Measurements from ENCODE around the gene RTKN. TPM values are rescaled to one million over a fixed set of nuclear protein-coding genes. Genes with fewer than 3 reads are reported as not detected.

Gene RTKN
- total RNA-seq, 1 experiment from 2014 or later = 94.0 TPM

DNA sequence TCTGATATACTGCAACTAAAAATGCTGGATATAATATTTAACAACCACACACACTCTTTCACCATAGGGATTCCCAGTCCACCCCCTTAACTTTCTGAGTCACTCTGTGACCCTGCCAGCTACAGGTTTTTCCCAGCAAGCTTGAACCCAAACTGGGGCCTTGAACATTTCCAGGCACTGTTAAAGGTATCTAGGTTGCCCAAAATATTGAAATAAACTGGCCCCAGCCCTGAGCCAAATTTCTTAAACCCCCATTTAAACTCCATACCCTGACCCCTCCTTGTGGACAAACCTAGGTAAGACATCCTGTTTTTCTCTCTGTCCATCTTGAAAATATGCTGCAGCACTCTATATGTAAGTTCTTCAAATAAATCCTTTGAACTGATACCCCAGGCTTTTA, 42.0 kb downstream of the RTKN start:
- H3K9me2 ChIP-seq (ENCODE audit: insufficient read depth) = no peaks in the 10 kb centered on the region
- peak; percentile 51 for DNase-seq (ENCODE audit: low read depth, low spot score)
- ChIA-PET POLR2A (no interaction called here), CTCF (interaction anchor here (1.3 to 1.4 kb wide), 2 partner anchors 9 to 576 kb away, joined by 4 to 7 read pairs; no protein-coding TSS in a partner anchor), RAD21 (ENCODE audit: low non-redundant PET in 1 of 2, low total read pairs in 2 of 2, uncharacterized antibody in 2 of 2, unreplicated experiment in 2 of 2) (no interaction called here)
- no peak overlapping the region for H3K27ac ChIP-seq (ENCODE audit: low read depth, low read length)
- H3K4me1 ChIP-seq (ENCODE audit: control insufficient read depth in 1 of 2, insufficient read depth in 2 of 2, low read length in 2 of 2) = peaks cover 0 to 5% of the 10 kb centered on the region in 2 experiments; a peak in 1 of 4 replicates
- no peaks in the 10 kb centered on the region for H3K79me2 ChIP-seq (ENCODE audit: insufficient read depth, low read length)
- peak; percentile 92 for ATAC-seq
- no peak overlapping the region for H3K9ac ChIP-seq (ENCODE audit: low read length)
- H4K20me1 ChIP-seq (ENCODE audit: insufficient read depth) = no peaks in the 10 kb centered on the region
- intact Hi-C loops (cut with micrococcal nuclease) = loop anchor here (5.0 kb wide), 1 partner anchor 147 kb away; no protein-coding TSS in a partner anchor
- no peaks in the 10 kb centered on the region for H3K9me3 ChIP-seq (ENCODE audit: control insufficient read depth in 1 of 2, insufficient read depth in 1 of 2, low read depth in 1 of 2, low read length in 2 of 2)
- H3K4me2 ChIP-seq (ENCODE audit: low read length) = 0 out of 2 replicates have a peak overlapping the region, but pooled peaks have one; percentile 11
- no TSS peak for BruUV-seq (replicated peaks)
- no peak for TF ChIP-seq ZNF274 (IDR thresholded peaks at IDR 0.05; ENCODE audit: low read depth, low read length)
- TF ChIP-seq, protein P1, sequence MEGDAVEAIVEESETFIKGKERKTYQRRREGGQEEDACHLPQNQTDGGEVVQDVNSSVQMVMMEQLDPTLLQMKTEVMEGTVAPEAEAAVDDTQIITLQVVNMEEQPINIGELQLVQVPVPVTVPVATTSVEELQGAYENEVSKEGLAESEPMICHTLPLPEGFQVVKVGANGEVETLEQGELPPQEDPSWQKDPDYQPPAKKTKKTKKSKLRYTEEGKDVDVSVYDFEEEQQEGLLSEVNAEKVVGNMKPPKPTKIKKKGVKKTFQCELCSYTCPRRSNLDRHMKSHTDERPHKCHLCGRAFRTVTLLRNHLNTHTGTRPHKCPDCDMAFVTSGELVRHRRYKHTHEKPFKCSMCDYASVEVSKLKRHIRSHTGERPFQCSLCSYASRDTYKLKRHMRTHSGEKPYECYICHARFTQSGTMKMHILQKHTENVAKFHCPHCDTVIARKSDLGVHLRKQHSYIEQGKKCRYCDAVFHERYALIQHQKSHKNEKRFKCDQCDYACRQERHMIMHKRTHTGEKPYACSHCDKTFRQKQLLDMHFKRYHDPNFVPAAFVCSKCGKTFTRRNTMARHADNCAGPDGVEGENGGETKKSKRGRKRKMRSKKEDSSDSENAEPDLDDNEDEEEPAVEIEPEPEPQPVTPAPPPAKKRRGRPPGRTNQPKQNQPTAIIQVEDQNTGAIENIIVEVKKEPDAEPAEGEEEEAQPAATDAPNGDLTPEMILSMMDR (IDR thresholded peaks at IDR 0.05 in 2 of 3, conservative IDR thresholded peaks at IDR 0.05 in 1 of 3; ENCODE audit: borderline replicate concordance in 1 of 3, insufficient read depth in 1 of 3, low read depth in 2 of 3, low read length in 2 of 3) = peak; percentile 63 to 72 (median 72)
- TF ChIP-seq RAD21 (IDR thresholded peaks at IDR 0.05; ENCODE audit: low read depth) = peak; percentile 69
- H3K27me3 ChIP-seq (ENCODE audit: insufficient read depth, low read length) = no peaks in the 10 kb centered on the region
- H2AFZ ChIP-seq (ENCODE audit: low read depth, low read length, poor library complexity, severe bottlenecking) = peak overlapping the region; percentile 96
- H3K4me3 ChIP-seq (replicated peaks in 1 of 2; ENCODE audit: low read depth in 1 of 2, low read length in 2 of 2) = no peak overlapping the region
- no peaks in the 10 kb centered on the region for H3K36me3 ChIP-seq (ENCODE audit: control insufficient read depth in 1 of 2, insufficient read depth in 2 of 2, low read length in 2 of 2)

DNA sequence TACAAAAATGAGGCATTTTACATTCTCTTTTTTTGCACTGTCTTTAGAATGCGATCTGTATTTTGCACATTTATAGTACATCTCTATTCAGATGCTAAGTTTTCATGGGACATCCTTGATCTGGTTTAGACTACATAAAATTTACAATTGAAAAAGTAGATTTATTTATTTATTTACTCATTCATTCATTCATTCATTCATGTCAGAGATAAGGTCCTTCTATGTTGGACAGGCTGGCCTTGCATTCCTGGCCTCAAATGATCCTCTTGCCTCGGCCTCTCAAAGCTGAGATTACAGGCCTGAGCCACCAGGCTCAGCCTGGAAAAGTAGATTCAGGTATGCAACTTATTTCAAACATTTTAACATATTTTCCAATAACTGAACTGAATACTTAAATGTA, 45.6 kb downstream of the RTKN start:
- ATAC-seq (no peak), DNase-seq (ENCODE audit: low read depth, low spot score) (no peak)
- CTCF ChIA-PET = no interaction called here
- Histone ChIP-seq H3K27ac (ENCODE audit: low read depth, low read length) (no peak overlapping the region), H3K9me2 (ENCODE audit: insufficient read depth) (no peaks in the 10 kb centered on the region), H3K4me3 (replicated peaks in 1 of 2; ENCODE audit: low read depth in 1 of 2, low read length in 2 of 2) (no peak overlapping the region), H3K36me3 (ENCODE audit: control insufficient read depth in 1 of 2, insufficient read depth in 2 of 2, low read length in 2 of 2) (no peaks in the 10 kb centered on the region), H3K9ac (ENCODE audit: low read length) (no peak overlapping the region), H3K4me1 (ENCODE audit: control insufficient read depth in 1 of 2, insufficient read depth in 2 of 2, low read length in 2 of 2) (peaks cover 0 to 13% of the 10 kb centered on the region in 2 experiments; a peak in 2 of 4 replicates), H3K4me2 (ENCODE audit: low read length) (no peak overlapping the region), H3K9me3 (ENCODE audit: control insufficient read depth in 1 of 2, insufficient read depth in 1 of 2, low read depth in 1 of 2, low read length in 2 of 2) (no peaks in the 10 kb centered on the region), H4K20me1 (ENCODE audit: insufficient read depth) (no peaks in the 10 kb centered on the region), H3K79me2 (ENCODE audit: insufficient read depth, low read length) (peaks cover 3% of the 10 kb centered on the region), H3K27me3 (ENCODE audit: insufficient read depth, low read length) (no peaks in the 10 kb centered on the region), H2AFZ (ENCODE audit: low read depth, low read length, poor library complexity, severe bottlenecking) (no peak overlapping the region)
- no TSS peak for BruUV-seq (replicated peaks)
- intact Hi-C loops (cut with micrococcal nuclease) = no loop called here
- RAD21 ChIA-PET (ENCODE audit: low non-redundant PET in 1 of 2, low total read pairs in 2 of 2, uncharacterized antibody in 2 of 2, unreplicated experiment in 2 of 2) = no interaction called here
- POLR2A ChIA-PET = no interaction called here
- no peak for TF ChIP-seq EZH2 (IDR thresholded peaks at IDR 0.05)
- TF ChIP-seq SIN3A (IDR thresholded peaks at IDR 0.05; ENCODE audit: low read depth) = no peak
- no peak for TF ChIP-seq JUND (IDR thresholded peaks at IDR 0.05)
- no peak for TF ChIP-seq POLR2A (IDR thresholded peaks at IDR 0.05; ENCODE audit: borderline replicate concordance, extremely low read depth, insufficient read depth, insufficient read length)
- no peak for TF ChIP-seq CBX3 (IDR thresholded peaks at IDR 0.05; ENCODE audit: low read depth)
- no peak for TF ChIP-seq ELF1 (IDR thresholded peaks at IDR 0.05; ENCODE audit: borderline replicate concordance, low read depth)
- TF ChIP-seq, protein P2, sequence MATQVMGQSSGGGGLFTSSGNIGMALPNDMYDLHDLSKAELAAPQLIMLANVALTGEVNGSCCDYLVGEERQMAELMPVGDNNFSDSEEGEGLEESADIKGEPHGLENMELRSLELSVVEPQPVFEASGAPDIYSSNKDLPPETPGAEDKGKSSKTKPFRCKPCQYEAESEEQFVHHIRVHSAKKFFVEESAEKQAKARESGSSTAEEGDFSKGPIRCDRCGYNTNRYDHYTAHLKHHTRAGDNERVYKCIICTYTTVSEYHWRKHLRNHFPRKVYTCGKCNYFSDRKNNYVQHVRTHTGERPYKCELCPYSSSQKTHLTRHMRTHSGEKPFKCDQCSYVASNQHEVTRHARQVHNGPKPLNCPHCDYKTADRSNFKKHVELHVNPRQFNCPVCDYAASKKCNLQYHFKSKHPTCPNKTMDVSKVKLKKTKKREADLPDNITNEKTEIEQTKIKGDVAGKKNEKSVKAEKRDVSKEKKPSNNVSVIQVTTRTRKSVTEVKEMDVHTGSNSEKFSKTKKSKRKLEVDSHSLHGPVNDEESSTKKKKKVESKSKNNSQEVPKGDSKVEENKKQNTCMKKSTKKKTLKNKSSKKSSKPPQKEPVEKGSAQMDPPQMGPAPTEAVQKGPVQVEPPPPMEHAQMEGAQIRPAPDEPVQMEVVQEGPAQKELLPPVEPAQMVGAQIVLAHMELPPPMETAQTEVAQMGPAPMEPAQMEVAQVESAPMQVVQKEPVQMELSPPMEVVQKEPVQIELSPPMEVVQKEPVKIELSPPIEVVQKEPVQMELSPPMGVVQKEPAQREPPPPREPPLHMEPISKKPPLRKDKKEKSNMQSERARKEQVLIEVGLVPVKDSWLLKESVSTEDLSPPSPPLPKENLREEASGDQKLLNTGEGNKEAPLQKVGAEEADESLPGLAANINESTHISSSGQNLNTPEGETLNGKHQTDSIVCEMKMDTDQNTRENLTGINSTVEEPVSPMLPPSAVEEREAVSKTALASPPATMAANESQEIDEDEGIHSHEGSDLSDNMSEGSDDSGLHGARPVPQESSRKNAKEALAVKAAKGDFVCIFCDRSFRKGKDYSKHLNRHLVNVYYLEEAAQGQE (IDR thresholded peaks at IDR 0.05; ENCODE audit: low read depth) = no peak
- no peak for TF ChIP-seq SRF (IDR thresholded peaks at IDR 0.05; ENCODE audit: low read depth)
- no peak for TF ChIP-seq RAD21 (IDR thresholded peaks at IDR 0.05; ENCODE audit: low read depth)
- TF ChIP-seq, protein P3, sequence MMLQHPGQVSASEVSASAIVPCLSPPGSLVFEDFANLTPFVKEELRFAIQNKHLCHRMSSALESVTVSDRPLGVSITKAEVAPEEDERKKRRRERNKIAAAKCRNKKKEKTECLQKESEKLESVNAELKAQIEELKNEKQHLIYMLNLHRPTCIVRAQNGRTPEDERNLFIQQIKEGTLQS (IDR thresholded peaks at IDR 0.05) = no peak
- no peak for TF ChIP-seq SP1 (IDR thresholded peaks at IDR 0.05; ENCODE audit: low read depth)
- TF ChIP-seq POLR2AphosphoS5 (IDR thresholded peaks at IDR 0.05; ENCODE audit: low read depth, low read length) = no peak
